ENCODE data around the gene PCBP4.

The PCBP4 gene

GRCh38 chr3:51928438-51928837 is 38.8 kb downstream of the PCBP4 start:
- Histone ChIP-seq H3K9ac (ENCODE audit: low read length in 2 of 2) (no peak overlapping the region), H3K9me3 (ENCODE audit: control insufficient read depth in 2 of 2, low read length in 2 of 2) (no peaks in the 10 kb centered on the region), H3K4me3 (ENCODE audit: low read length in 2 of 2) (no peak overlapping the region), H3K27me3 (ENCODE audit: control insufficient read depth in 1 of 2, insufficient read depth in 2 of 2, low read length in 2 of 2) (no peaks in the 10 kb centered on the region), H3K36me3 (ENCODE audit: control insufficient read depth in 2 of 2, insufficient read depth in 2 of 2, low read length in 2 of 2) (peaks cover 0 to 5% of the 10 kb centered on the region in 2 donors), H3K4me1 (ENCODE audit: control insufficient read depth, insufficient read depth, low read length) (no peaks in the 10 kb centered on the region), H3K27ac (ENCODE audit: low read length) (no peak overlapping the region)

DNA sequence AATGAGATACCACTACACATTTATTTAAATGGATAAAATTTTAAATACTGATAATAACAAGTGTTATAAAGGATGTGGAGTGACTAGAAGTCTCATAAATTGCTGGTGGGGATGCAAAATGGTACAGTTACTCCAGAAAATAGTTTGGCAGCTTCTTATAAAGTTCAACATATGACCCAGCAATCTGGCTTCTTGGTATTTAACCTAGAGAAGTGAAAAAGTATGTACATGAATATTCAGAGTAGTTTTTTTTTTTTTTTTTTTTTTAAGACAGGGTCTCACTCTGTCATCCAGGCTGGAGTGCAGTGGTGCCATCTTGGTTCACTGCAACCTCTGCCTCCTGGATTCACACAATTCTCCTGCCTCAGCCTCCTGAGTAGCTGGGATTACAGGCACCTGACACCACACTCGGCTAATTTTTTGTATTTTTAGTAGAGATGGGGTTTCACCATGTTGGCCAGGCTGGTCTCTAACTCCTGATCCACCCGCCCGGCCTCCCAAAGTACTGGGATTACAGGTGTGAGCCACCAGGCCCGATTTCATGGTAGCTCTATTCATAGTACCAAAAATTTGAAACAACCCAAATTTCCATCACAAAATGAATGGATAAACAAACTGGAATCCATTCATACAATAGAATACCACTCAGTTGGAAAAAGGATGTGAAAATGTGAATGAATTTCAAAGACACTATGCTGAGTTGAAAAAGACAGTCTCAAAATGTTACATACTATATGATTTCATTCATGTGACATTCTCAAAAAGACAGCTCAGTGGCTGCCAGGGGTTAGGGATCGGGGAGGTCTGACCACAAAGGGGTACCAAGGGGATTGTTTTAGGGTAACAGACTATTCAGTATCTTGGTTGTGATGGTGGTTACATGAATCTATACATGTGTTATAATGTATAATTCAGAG is 39.9 kb downstream of the PCBP4 start:
- Histone ChIP-seq H3K4me1 (ENCODE audit: control insufficient read depth, insufficient read depth, low read length) (no peaks in the 10 kb centered on the region), H3K4me3 (ENCODE audit: low read length in 2 of 2) (no peak overlapping the region), H3K9ac (ENCODE audit: low read length in 2 of 2) (no peak overlapping the region), H3K27ac (ENCODE audit: low read length) (no peak overlapping the region), H3K36me3 (ENCODE audit: control insufficient read depth in 2 of 2, insufficient read depth in 2 of 2, low read length in 2 of 2) (no peaks in the 10 kb centered on the region), H3K27me3 (ENCODE audit: control insufficient read depth in 1 of 2, insufficient read depth in 2 of 2, low read length in 2 of 2) (no peaks in the 10 kb centered on the region), H3K9me3 (ENCODE audit: control insufficient read depth in 2 of 2, low read length in 2 of 2) (no peaks in the 10 kb centered on the region)

DNA sequence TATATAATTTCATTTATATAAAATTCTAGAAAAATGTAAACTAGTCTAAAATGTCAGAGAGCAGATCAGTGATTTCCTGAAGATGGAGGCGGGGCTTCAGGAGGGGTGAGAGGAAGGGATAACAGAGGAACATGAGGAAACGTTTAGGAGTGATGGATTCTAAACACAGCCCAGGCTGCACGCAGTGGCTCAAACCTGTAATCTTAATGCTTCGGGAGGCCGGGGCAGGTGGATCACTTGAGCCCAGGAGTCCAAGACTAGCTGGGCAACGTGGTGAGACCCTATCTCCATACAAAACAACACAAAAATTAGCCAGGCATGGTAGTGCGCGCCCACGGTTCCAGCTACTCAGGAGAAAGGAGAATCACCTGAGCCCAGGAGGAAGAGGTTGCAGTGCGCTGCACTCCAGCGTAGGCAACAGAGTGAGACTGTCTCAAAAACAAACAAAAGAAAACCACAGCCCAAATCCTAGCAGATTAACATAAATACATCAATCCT is 46.1 kb downstream of the PCBP4 start:
- Histone ChIP-seq H3K36me3 (ENCODE audit: control insufficient read depth in 2 of 2, insufficient read depth in 2 of 2, low read length in 2 of 2) (no peaks in the 10 kb centered on the region), H3K4me1 (ENCODE audit: control insufficient read depth, insufficient read depth, low read length) (no peaks in the 10 kb centered on the region), H3K4me3 (ENCODE audit: low read length in 2 of 2) (no peak overlapping the region), H3K27me3 (ENCODE audit: control insufficient read depth in 1 of 2, insufficient read depth in 2 of 2, low read length in 2 of 2) (peaks cover 0 to 2% of the 10 kb centered on the region in 2 donors), H3K9ac (ENCODE audit: low read length in 2 of 2) (no peak overlapping the region), H3K9me3 (ENCODE audit: control insufficient read depth in 2 of 2, low read length in 2 of 2) (no peaks in the 10 kb centered on the region), H3K27ac (ENCODE audit: low read length) (no peak overlapping the region)

GRCh38 chr3:51916418-51916817 is 50.8 kb downstream of the PCBP4 start:
- Histone ChIP-seq H3K4me3 (ENCODE audit: low read length in 2 of 2) (no peak overlapping the region), H3K4me1 (ENCODE audit: control insufficient read depth, insufficient read depth, low read length) (no peaks in the 10 kb centered on the region), H3K9ac (ENCODE audit: low read length in 2 of 2) (no peak overlapping the region), H3K27ac (ENCODE audit: low read length) (no peak overlapping the region), H3K27me3 (ENCODE audit: control insufficient read depth in 1 of 2, insufficient read depth in 2 of 2, low read length in 2 of 2) (peaks cover 0 to 4% of the 10 kb centered on the region in 2 donors), H3K9me3 (ENCODE audit: control insufficient read depth in 2 of 2, low read length in 2 of 2) (no peaks in the 10 kb centered on the region), H3K36me3 (ENCODE audit: control insufficient read depth in 2 of 2, insufficient read depth in 2 of 2, low read length in 2 of 2) (no peaks in the 10 kb centered on the region)

DNA sequence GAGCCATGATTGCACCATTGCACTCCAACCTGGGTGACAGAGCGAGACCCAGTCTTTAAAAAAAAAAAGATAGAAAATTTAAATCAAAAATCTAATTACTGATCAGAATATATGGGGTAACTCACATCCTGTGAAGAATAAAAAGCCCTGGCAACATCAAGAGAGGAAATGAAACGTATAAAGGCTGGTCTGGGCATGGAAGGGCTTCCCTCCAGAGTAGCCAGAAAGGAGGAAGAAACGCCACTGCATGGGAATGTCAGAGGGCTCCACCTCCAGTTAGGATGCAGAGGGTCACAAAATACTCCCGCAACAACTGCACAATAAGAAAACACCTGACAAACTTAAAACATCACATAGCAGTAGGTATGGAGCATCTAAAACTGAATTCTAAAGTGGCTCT is 59.2 kb downstream of the PCBP4 start:
- Histone ChIP-seq H3K27me3 (ENCODE audit: control insufficient read depth in 1 of 2, insufficient read depth in 2 of 2, low read length in 2 of 2) (peaks cover 0 to 2% of the 10 kb centered on the region in 2 donors), H3K9me3 (ENCODE audit: control insufficient read depth in 2 of 2, low read length in 2 of 2) (no peaks in the 10 kb centered on the region), H3K27ac (ENCODE audit: low read length) (no peak overlapping the region), H3K36me3 (ENCODE audit: control insufficient read depth in 2 of 2, insufficient read depth in 2 of 2, low read length in 2 of 2) (no peaks in the 10 kb centered on the region), H3K4me1 (ENCODE audit: control insufficient read depth, insufficient read depth, low read length) (no peaks in the 10 kb centered on the region), H3K4me3 (ENCODE audit: low read length in 2 of 2) (no peak overlapping the region), H3K9ac (ENCODE audit: low read length in 2 of 2) (no peak overlapping the region)

All from stomach smooth muscle (tissue), 2 donors.